ENCODE results near the gene YTHDF1. TPM values are rescaled to one million over a fixed set of nuclear protein-coding genes. Genes with fewer than 3 reads are reported as not detected.

Gene YTHDF1
- total RNA-seq, 1 donor from 2014 or later = 62.1 TPM

DNA sequence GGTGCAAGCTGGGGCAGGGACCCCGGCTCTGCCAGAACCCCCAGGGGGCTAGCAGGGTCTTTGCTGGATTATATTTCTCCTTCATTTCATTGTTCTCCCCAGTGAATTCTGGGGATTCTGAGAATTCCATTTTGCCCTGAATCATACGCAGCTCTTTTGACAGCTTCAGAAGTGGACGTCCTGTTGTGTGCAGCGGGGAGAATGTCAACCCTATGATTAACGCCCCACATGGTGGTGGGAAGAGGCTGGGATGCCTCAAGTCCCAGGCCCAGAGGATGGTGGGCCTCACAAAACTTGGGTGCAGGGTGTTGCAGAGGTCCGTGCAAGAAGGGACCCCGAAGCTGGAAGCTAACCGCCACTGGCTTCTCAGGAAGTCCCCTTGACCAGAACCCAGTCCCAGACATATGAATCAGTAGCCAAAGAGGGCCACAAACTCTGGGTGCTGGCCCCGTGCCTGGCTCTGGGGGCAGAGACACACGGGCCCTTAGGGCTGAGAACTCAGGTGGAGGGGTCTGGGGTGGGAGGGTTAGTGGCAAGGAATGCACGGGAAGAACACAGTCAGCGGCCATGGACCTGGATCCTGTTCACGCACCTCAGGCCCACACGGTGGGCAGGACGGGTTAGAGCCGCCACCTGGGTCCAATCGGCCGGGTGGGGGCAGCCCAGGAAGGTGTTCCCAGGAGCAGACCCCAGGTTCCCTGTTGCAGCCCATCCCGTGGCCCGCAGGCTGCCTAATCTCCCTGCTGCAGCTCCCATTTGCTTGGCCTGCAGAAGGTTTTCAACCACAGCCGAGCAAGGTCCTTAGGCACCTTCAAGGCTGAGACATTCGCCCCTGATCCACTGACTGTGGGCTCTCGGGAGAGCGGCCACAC, 51.2 kb downstream of the YTHDF1 start:
- TF ChIP-seq, protein P1, sequence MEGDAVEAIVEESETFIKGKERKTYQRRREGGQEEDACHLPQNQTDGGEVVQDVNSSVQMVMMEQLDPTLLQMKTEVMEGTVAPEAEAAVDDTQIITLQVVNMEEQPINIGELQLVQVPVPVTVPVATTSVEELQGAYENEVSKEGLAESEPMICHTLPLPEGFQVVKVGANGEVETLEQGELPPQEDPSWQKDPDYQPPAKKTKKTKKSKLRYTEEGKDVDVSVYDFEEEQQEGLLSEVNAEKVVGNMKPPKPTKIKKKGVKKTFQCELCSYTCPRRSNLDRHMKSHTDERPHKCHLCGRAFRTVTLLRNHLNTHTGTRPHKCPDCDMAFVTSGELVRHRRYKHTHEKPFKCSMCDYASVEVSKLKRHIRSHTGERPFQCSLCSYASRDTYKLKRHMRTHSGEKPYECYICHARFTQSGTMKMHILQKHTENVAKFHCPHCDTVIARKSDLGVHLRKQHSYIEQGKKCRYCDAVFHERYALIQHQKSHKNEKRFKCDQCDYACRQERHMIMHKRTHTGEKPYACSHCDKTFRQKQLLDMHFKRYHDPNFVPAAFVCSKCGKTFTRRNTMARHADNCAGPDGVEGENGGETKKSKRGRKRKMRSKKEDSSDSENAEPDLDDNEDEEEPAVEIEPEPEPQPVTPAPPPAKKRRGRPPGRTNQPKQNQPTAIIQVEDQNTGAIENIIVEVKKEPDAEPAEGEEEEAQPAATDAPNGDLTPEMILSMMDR (IDR thresholded peaks at IDR 0.05; ENCODE audit: unreplicated experiment) = no peak
- no peak for DNase-seq (ENCODE audit: low spot score)
- H3K27me3 Mint-ChIP-seq (ENCODE audit: unreplicated experiment) = peaks cover 5% of the 10 kb centered on the region
- no peaks in the 10 kb centered on the region for H3K9me3 Mint-ChIP-seq (ENCODE audit: unreplicated experiment)
- no peak overlapping the region for H3K4me3 Mint-ChIP-seq (ENCODE audit: unreplicated experiment)
- no peaks in the 10 kb centered on the region for H3K4me1 Mint-ChIP-seq (ENCODE audit: unreplicated experiment)
- no peaks in the 10 kb centered on the region for H3K36me3 Mint-ChIP-seq (ENCODE audit: low read depth, unreplicated experiment)
- H3K27ac Mint-ChIP-seq (ENCODE audit: unreplicated experiment) = no peak overlapping the region

DNA sequence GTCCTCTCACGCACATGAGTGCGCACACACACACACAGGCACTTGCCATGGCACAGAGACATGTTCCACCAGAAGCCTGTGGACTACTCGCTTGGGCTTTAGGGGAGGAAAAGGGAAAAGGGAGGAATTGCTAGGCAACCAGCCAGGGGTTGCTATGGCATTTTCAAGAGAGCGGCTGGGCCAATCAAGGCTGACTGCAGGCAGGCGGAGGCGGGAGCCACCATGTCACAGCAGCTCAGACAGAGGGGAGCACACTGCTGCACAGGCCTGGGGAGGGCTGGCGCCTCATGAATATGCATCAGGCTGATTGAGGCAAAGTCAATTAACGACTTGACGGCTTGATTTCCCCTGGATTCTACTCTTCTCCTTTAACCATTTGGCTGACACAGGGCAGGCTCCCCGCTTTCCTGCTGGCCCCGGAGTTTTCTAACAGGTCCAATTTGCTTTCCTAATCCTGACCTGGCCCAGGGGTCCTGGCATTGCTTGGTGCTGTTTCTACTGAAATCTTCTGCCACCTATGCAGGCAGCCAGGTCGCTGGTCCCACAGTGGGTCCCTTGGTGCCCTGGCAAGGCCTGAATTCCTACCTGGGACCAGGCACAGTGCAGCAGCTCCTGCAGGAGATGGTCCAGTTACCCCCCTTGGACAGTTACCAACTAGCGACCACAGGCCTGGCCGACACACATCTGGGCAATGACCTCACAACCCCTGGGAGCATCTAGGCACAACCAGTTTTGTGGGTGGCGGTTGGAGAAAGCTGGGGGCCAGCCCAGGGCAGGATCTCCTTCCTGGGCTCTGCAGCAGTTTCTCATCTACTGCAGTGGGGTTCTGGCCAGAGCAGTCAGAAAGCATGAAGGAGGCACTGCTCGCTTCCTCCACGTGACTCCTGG, 52.1 kb downstream of the YTHDF1 start:
- Mint-ChIP-seq H3K4me1 (ENCODE audit: unreplicated experiment) (no peaks in the 10 kb centered on the region), H3K9me3 (ENCODE audit: unreplicated experiment) (no peaks in the 10 kb centered on the region), H3K4me3 (ENCODE audit: unreplicated experiment) (no peak overlapping the region), H3K27ac (ENCODE audit: unreplicated experiment) (no peak overlapping the region), H3K27me3 (ENCODE audit: unreplicated experiment) (peaks cover 5% of the 10 kb centered on the region), H3K36me3 (ENCODE audit: low read depth, unreplicated experiment) (no peaks in the 10 kb centered on the region)
- TF ChIP-seq, protein P1 (IDR thresholded peaks at IDR 0.05; ENCODE audit: unreplicated experiment) = no peak
- DNase-seq (ENCODE audit: low spot score) = no peak

DNA sequence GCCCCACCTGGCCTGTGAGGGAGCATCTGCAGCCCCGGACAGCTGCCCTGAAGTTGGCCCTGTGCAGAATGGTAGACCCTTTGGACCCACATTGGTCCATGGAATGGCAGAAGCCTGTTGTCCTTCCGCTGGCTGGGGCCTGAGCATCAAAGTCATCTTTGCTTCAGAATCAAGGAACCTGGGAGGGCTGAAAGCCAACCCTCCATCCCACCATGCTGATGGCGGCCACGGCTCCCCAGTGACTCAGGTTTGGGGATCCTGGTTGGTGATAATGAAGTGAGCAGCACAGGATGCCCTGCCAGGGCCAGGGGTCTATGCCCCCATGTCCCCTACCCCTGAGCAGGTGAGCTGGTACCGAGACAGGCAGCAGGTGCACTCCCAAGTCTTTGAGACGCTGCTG, 52.8 kb downstream of the YTHDF1 start:
- TF ChIP-seq, protein P1 (IDR thresholded peaks at IDR 0.05; ENCODE audit: unreplicated experiment) = no peak
- H3K27me3 Mint-ChIP-seq (ENCODE audit: unreplicated experiment) = peaks cover 5% of the 10 kb centered on the region
- no peaks in the 10 kb centered on the region for H3K4me1 Mint-ChIP-seq (ENCODE audit: unreplicated experiment)
- H3K36me3 Mint-ChIP-seq (ENCODE audit: low read depth, unreplicated experiment) = no peaks in the 10 kb centered on the region
- H3K27ac Mint-ChIP-seq (ENCODE audit: unreplicated experiment) = no peak overlapping the region
- H3K4me3 Mint-ChIP-seq (ENCODE audit: unreplicated experiment) = no peak overlapping the region
- H3K9me3 Mint-ChIP-seq (ENCODE audit: unreplicated experiment) = no peaks in the 10 kb centered on the region
- DNase-seq (ENCODE audit: low spot score) = no peak

DNA sequence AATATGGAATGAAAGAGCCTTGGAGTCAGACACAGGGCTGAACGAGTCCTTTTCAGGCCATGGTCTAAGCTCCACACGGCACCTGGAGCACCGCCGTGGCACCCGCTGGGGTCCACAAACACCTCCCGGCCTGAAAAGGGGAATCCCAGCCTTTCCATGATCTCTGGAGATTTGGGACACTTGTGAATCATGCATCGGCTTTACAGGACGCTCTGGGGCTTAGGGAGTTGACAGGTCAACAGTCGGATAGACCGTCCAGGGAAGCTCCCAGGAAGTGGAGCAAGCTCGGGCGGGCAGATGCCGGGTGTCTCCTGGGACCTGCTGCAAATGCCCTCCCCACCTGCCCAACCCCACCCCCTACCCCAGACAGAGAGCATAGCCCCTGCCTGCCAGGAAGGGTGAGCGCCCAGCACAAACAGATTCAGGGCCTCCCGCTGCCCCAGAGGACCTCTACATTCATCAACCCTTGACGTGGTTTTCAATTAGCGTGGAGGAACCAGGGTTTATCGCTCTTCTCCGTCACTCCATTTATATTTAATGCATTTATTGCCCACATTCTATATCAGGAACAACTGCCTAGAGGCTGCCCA, 53.6 kb downstream of the YTHDF1 start:
- Mint-ChIP-seq H3K27me3 (ENCODE audit: unreplicated experiment) (peaks cover 5% of the 10 kb centered on the region), H3K36me3 (ENCODE audit: low read depth, unreplicated experiment) (no peaks in the 10 kb centered on the region), H3K4me1 (ENCODE audit: unreplicated experiment) (no peaks in the 10 kb centered on the region), H3K4me3 (ENCODE audit: unreplicated experiment) (no peak overlapping the region), H3K27ac (ENCODE audit: unreplicated experiment) (no peak overlapping the region), H3K9me3 (ENCODE audit: unreplicated experiment) (no peaks in the 10 kb centered on the region)
- TF ChIP-seq, protein P1 (IDR thresholded peaks at IDR 0.05; ENCODE audit: unreplicated experiment) = no peak
- no peak for DNase-seq (ENCODE audit: low spot score)
